PC-3 (cell line): ENCODE results near the gene NNMT. TPM values are rescaled to one million over a fixed set of nuclear protein-coding genes. Genes with fewer than 3 reads are reported as not detected.

Experiments
- ATAC-seq: fragments of 200-7000 bp; cut with Tn5 transposase; 2 replicates; pipeline ENCODE4 v1.9.1; 2020; ENCODE audit warnings: mild to moderate bottlenecking, moderate library complexity
- BruUV-seq: library from RNA; stranded (reverse); fragments of 400-500 nt; replicated peaks from 2 replicates; lab custom pipeline; 2021; lab: Mats Ljungman, UMichigan
- CTCF ChIA-PET: fragments of 300-600 bp; sonication (Branson Sonifier 250); formaldehyde crosslinking; loops from one replicate; lab custom pipeline; 2022; ENCODE audit warnings: antibody characterized with exemption; lab: Charles Lee
- POLR2A ChIA-PET: fragments of 300-600 bp; sonication (Branson Sonifier 250); formaldehyde crosslinking; loops from one replicate; lab custom pipeline; 2022; ENCODE audit warnings: antibody characterized with exemption; ENCODE audit not compliant: unreplicated experiment; lab: Charles Lee
- DNase-seq: peaks from one replicate; pipeline ENCODE4 v3.0.0-alpha.2; 2015
- H2AFZ ChIP-seq: fragments of 300-600 bp; sonication (generic); 2 replicates; pipeline ENCODE4 v1.6.0; 2016; ENCODE audit warnings: antibody characterized with exemption, low read length
- H3F3A ChIP-seq: fragments of 300-600 bp; sonication (generic); one replicate; pipeline ENCODE4 v1.6.0; 2017; ENCODE audit warnings: antibody characterized with exemption, low read length, control low read depth, mild to moderate bottlenecking; ENCODE audit not compliant: unreplicated experiment
- H3K27ac ChIP-seq: fragments of 300-600 bp; sonication (generic); 2 replicates; pipeline ENCODE4 v1.5.1; 2016; ENCODE audit warnings: mild to moderate bottlenecking, low read length
- H3K27me3 ChIP-seq: fragments of 300-600 bp; sonication (generic); 2 replicates; pipeline ENCODE4 v1.6.1; 2016; ENCODE audit warnings: low read length, mixed read lengths
- H3K36me3 ChIP-seq: fragments of 300-600 bp; sonication (generic); 2 replicates; pipeline ENCODE4 v1.6.1; 2016; ENCODE audit warnings: low read depth, mixed run types, low read length, mixed read lengths
- H3K4me1 ChIP-seq: fragments of 300-600 bp; sonication (generic); 2 replicates; pipeline ENCODE4 v1.5.1; 2016; ENCODE audit warnings: low read length; ENCODE audit not compliant: insufficient read depth
- H3K4me2 ChIP-seq: fragments of 300-600 bp; sonication (generic); 2 replicates; pipeline ENCODE4 v1.6.0; 2016; ENCODE audit warnings: low read length
- H3K4me3 ChIP-seq: fragments of 300-600 bp; sonication (generic); 2 replicates; pipeline ENCODE4 v1.5.1; 2016; ENCODE audit warnings: mild to moderate bottlenecking, low read length, mixed read lengths
- H3K79me2 ChIP-seq: fragments of 300-600 bp; sonication (generic); 2 replicates; pipeline ENCODE4 v1.6.1; 2017; ENCODE audit warnings: low read length, mixed read lengths
- H3K9ac ChIP-seq: fragments of 300-600 bp; sonication (generic); 2 replicates; pipeline ENCODE4 v1.6.0; 2016; ENCODE audit warnings: mild to moderate bottlenecking, low read length
- H3K9me2 ChIP-seq: fragments of 300-600 bp; sonication (generic); replicated peaks from 2 replicates; pipeline ENCODE4 v1.6.1; 2016; ENCODE audit warnings: mixed run types, low read length, mixed read lengths
- H3K9me3 ChIP-seq: fragments of 300-600 bp; sonication (generic); 2 replicates; pipeline ENCODE4 v1.6.1; 2016; ENCODE audit warnings: low read length, mixed read lengths
- H4K20me1 ChIP-seq: fragments of 300-600 bp; sonication (generic); 2 replicates; pipeline ENCODE4 v1.6.1; 2016; ENCODE audit warnings: low read length, mixed read lengths
- EZH2 ChIP-seq: fragments of 300-600 bp; sonication (generic); IDR thresholded peaks from one replicate; pipeline ENCODE4 v1.6.1; 2017; ENCODE audit warnings: antibody characterized with exemption, mild to moderate bottlenecking, low read length; ENCODE audit not compliant: unreplicated experiment
- EZH2phosphoT487 ChIP-seq: fragments of 300-600 bp; sonication (generic); IDR thresholded peaks from 2 replicates; pipeline ENCODE4 v1.6.1; 2018; ENCODE audit warnings: mild to moderate bottlenecking, antibody characterized with exemption, low read length, borderline replicate concordance
- intact Hi-C: fragments of 100-400 bp; cut with micrococcal nuclease; formaldehyde crosslinking; loops from 2 replicates; pipeline ENCODE4 v1.9.0; 2023
- total RNA-seq: library from RNA; depleted of rRNA; stranded (reverse); fragments of >200 nt; gene quantifications from 2 replicates; pipeline ENCODE4 v1.2.3, GENCODE V29; 2014
- TF ChIP-seq, protein P1 (sequence below): fragments of 300-600 bp; sonication (generic); conservative IDR thresholded peaks from 2 replicates; pipeline ENCODE4 v1.5.1; 2017; ENCODE audit warnings: antibody characterized with exemption, low read depth, mild to moderate bottlenecking, low read length

NNMT gene
- total RNA-seq, 1 experiment from 2014 or later = 23.3 TPM

GRCh38 chr11:114309517-114309916 is 13.3 kb downstream of the NNMT start:
- Histone ChIP-seq H3K27ac (no peak overlapping the region), H3F3A (no peaks in the 10 kb centered on the region), H3K9me3 (no peaks in the 10 kb centered on the region), H3K9me2 (no peaks in the 10 kb centered on the region), H3K4me1 (peaks cover 13% of the 10 kb centered on the region), H3K9ac (no peak overlapping the region), H3K79me2 (no peaks in the 10 kb centered on the region), H3K36me3 (no peaks in the 10 kb centered on the region), H3K4me3 (no peak overlapping the region), H3K27me3 (no peaks in the 10 kb centered on the region), H2AFZ (no peak overlapping the region), H3K4me2 (no peak overlapping the region), H4K20me1 (no peaks in the 10 kb centered on the region)
- TF ChIP-seq, protein P1, sequence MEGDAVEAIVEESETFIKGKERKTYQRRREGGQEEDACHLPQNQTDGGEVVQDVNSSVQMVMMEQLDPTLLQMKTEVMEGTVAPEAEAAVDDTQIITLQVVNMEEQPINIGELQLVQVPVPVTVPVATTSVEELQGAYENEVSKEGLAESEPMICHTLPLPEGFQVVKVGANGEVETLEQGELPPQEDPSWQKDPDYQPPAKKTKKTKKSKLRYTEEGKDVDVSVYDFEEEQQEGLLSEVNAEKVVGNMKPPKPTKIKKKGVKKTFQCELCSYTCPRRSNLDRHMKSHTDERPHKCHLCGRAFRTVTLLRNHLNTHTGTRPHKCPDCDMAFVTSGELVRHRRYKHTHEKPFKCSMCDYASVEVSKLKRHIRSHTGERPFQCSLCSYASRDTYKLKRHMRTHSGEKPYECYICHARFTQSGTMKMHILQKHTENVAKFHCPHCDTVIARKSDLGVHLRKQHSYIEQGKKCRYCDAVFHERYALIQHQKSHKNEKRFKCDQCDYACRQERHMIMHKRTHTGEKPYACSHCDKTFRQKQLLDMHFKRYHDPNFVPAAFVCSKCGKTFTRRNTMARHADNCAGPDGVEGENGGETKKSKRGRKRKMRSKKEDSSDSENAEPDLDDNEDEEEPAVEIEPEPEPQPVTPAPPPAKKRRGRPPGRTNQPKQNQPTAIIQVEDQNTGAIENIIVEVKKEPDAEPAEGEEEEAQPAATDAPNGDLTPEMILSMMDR = no peak
- no peak for TF ChIP-seq EZH2
- no peak for TF ChIP-seq EZH2phosphoT487
- POLR2A ChIA-PET = no interaction called here
- CTCF ChIA-PET = no interaction called here
- no TSS peak for BruUV-seq
- DNase-seq (no peak), ATAC-seq (no peak)
- intact Hi-C loops = no loop called here

DNA sequence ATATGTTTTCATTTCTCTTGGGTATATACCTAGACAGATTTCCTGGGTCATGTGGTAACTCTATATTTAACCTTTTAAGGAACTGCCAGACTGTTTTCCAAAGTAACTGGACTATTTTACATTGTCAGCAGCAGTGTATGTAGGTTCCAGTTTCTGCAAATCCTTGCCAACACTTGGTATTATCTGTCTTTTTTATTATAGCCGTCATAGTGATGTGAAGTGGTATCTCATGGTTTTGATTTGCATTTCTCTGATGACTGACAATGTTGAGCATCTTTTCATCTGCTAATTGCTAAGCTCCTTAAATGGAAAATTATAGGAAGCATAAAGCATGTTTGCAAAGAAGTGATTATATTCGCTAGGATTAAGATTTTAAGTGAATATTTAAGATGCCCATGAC is 13.9 kb downstream of the NNMT start:
- no peak overlapping the region for H3K4me2 ChIP-seq
- H3K27me3 ChIP-seq = no peaks in the 10 kb centered on the region
- no peaks in the 10 kb centered on the region for H3K9me3 ChIP-seq
- no peak overlapping the region for H2AFZ ChIP-seq
- H3K9ac ChIP-seq = no peak overlapping the region
- H3K4me1 ChIP-seq = peaks cover 13% of the 10 kb centered on the region
- no peak for TF ChIP-seq EZH2
- TF ChIP-seq, protein P1 = no peak
- no peak for TF ChIP-seq EZH2phosphoT487
- H3K36me3 ChIP-seq = no peaks in the 10 kb centered on the region
- ChIA-PET CTCF (no interaction called here), POLR2A (no interaction called here)
- ATAC-seq (no peak), DNase-seq (no peak)
- H3K79me2 ChIP-seq = no peaks in the 10 kb centered on the region
- H3K27ac ChIP-seq = no peak overlapping the region
- no peak overlapping the region for H3K4me3 ChIP-seq
- no peaks in the 10 kb centered on the region for H3K9me2 ChIP-seq
- intact Hi-C loops = no loop called here
- no peaks in the 10 kb centered on the region for H3F3A ChIP-seq
- H4K20me1 ChIP-seq = no peaks in the 10 kb centered on the region
- no TSS peak for BruUV-seq

- Histone ChIP-seq H3K9me2 (no peaks in the 10 kb centered on the region), H4K20me1 (no peaks in the 10 kb centered on the region), H3K9ac (no peak overlapping the region), H3K4me3 (no peak overlapping the region), H3K36me3 (no peaks in the 10 kb centered on the region), H3K4me1 (peaks cover 29% of the 10 kb centered on the region), H3K79me2 (no peaks in the 10 kb centered on the region), H3K27me3 (no peaks in the 10 kb centered on the region), H3K27ac (no peak overlapping the region), H3K9me3 (no peaks in the 10 kb centered on the region), H2AFZ (no peak overlapping the region), H3F3A (no peaks in the 10 kb centered on the region), H3K4me2 (no peak overlapping the region)
- TF ChIP-seq EZH2phosphoT487 (no peak), EZH2 (no peak)
- TF ChIP-seq, protein P1 = no peak
- intact Hi-C loops = no loop called here
- no peak for DNase-seq
- CTCF ChIA-PET = no interaction called here
- ATAC-seq = no peak
- no TSS peak for BruUV-seq
- POLR2A ChIA-PET = no interaction called here
Observed at GRCh38 chr11:114311946-114312345, 15.7 kb downstream of the NNMT start.
